Keratinocyte (primary cell): Measurements from ENCODE around the gene HMCES.

Source experiments
- CTCF ChIP-seq, 3 experiments: IDR thresholded peaks in 1 of 3; conservative IDR thresholded peaks in 1 of 3; optimal IDR thresholded peaks in 1 of 3; 2 replicates in 2 of 3; 3 replicates in 1 of 3; pipeline versions ENCODE3 to v1.5.1; 2011; ENCODE audit warnings: low read length in 3 of 3, mild to moderate bottlenecking in 3 of 3, moderate library complexity in 2 of 3, control low read depth in 1 of 3, inconsistent platforms in 1 of 3; ENCODE audit not compliant: insufficient read depth in 2 of 3; ENCODE audit errors: extremely low read depth in 1 of 3
- EZH2 ChIP-seq: IDR thresholded peaks from one replicate; pipeline ENCODE4 v1.6.1; 2012; ENCODE audit warnings: inconsistent platforms, mild to moderate bottlenecking, low read length, moderate library complexity

- no peak for TF ChIP-seq CTCF (optimal IDR thresholded peaks at IDR 0.05 in 1 of 3, IDR thresholded peaks at IDR 0.05 in 1 of 3, conservative IDR thresholded peaks at IDR 0.05 in 1 of 3; ENCODE audit: extremely low read depth in 1 of 3, insufficient read depth in 2 of 3, low read length in 3 of 3)
- TF ChIP-seq EZH2 = no peak
Observed at GRCh38 chr3:129231331-129232119, 47.1 kb upstream of the HMCES start.
